ENCODE data around the gene FOXJ2.
"Not testable (repeated sequence)": the region's sequence is repeated elsewhere in the genome, so short reads cannot be mapped to it uniquely, and the experiment has no call there.

The FOXJ2 gene

DNA sequence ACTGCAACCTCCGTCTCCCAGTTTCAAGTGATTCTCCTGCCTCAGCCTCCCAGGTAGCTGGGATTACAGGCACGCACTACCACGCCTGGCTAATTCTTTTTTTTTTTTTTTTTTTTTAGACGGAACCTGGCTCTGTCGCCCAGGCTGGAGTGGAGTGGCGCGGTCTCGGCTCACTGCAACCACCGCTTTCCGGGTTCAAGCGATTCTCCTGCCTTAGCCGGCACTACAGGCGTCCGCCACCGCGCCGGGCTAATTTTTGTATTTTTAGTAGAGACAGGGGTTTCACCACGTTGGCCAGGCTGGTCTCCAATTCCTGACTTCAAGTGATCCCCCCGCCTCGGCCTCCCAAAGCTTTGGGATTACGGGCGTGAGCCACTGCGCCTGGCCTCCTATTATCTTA, 1.5 kb upstream of the FOXJ2 start:
- DNase-seq: not testable (repeated sequence)

- no peak for DNase-seq
Observed at GRCh38 chr12:8031872-8032241, 659 bp upstream of the FOXJ2 start.

GRCh38 chr12:8033153-8034044, 883 bp downstream of the FOXJ2 start:
- no peak for DNase-seq

DNA sequence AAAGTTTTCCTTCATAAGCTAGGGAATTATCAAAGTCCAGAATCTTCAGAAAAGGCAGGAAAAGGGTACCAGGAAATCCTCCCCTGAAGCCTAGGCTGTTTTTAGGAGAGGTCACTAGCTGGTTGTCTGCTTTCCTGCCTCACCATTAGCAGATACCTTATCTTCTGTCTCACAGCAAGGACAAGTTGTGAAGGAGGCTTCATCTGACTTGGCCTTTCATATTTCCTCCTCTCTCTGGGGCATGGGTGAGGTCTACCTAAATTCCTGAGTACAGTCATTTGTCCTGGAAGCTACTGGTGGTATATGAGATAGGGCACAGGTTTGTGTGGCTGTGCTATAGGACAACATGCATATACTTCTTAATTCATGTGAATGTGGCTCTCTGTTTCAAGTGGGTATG, 2.3 kb downstream of the FOXJ2 start:
- no peak for DNase-seq

DNA sequence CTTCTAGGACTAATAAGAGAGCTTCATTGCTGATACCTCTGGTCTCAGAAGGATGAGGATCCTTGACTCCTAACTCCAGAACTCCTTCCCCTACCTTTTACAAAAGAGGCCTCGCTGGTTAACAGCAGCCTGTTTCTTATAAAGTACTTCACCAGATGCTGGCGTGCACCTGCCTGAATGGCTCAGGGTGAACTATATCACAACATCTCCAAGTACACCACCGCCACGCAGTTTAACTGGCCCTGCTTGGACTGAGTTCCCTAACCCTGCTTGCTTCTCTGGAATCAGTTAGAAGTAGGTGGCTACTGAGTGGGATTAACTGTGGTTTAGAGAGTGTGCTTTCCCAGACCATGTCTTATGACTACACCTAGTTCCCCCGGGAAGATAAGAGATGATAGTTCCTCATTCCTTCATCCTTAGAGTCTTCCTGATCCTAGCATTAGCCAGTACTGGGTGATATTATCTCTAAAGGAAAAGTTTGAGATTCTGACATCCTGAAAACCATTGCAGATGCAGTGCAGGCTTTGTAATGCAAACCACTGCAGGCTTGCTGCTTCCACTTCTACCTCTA, 3.0 kb downstream of the FOXJ2 start:
- DNase-seq: no peak

- no peak for DNase-seq
Observed at GRCh38 chr12:8036346-8036745, 3.8 kb downstream of the FOXJ2 start.

DNA sequence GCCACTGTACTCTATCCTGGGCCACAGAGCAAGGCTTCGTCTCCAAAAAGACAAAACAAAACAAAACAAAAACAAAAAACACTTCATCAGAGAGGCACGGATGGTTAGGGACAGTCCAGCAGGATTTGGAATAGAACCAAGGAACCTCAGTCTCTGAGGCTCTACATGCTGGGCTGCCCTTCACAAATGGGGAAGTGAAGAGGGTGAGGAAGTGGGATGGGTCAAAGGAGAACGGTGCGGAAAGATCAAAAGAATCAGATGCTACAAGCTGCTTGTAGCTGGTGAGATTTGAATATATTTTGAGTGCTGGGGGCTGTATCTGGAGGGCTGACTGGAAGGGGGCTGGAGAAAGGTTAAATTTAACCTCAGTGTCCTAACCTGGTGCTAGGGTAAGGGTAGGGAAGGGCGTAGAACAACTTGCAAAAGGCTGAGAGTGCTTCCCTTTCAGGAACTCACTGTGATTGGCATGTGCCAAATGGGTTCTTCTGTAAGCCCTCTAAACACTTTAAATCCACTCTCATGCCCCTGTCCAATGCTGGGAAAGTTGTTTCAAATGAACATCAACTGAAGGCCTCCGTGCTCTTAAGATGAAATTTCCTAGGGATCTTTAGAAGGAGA, 4.6 kb downstream of the FOXJ2 start:
- no peak for DNase-seq

DNA sequence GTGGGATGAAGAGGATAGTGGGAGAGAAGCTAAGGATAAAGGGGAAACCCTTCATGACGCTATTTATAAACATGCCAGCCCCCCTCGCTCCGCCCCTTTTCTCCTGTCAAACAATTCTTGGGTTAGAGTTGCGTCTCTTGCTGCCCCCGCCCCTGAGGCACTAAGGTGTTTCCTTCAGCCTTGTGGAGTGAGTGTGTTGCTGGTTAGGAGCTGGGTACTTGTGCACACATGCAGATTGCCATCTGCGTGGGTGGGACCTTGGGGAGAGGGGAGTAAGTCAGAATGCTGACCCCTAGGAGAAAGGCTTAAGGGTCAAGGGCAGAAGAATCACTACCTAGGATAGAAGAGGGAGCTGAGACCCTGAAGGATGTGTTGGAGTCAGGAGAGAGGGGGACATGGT, 5.4 kb downstream of the FOXJ2 start:
- DNase-seq: no peak

- no peak for DNase-seq
Observed at GRCh38 chr12:8038659-8039114, 6.2 kb downstream of the FOXJ2 start.

GRCh38 chr12:8040791-8041190, 8.3 kb downstream of the FOXJ2 start:
- DNase-seq: no peak

GRCh38 chr12:8045952-8046944, 13.7 kb downstream of the FOXJ2 start:
- no peak for DNase-seq

- DNase-seq: no peak
Observed at GRCh38 chr12:8047842-8048241, 15.3 kb downstream of the FOXJ2 start.

DNA sequence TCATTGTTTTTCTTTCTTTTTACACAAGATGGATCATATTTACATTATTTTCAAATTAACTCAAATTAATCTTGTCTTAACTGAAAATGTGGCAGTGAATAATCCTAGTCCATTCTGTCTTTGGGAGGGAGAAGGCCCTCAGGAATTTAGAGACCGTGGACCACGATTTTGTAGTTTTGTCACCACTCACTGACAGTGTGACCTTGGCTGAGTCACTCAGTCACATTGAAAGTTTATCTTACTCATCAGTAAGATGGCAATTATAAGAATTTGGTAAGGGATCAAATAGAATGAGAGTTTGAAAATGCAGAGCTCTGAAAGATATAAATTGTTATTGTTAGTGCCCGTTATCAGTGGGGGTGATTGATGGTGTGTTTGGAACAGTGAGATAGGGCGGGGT, 16.4 kb downstream of the FOXJ2 start:
- DNase-seq: no peak

DNA sequence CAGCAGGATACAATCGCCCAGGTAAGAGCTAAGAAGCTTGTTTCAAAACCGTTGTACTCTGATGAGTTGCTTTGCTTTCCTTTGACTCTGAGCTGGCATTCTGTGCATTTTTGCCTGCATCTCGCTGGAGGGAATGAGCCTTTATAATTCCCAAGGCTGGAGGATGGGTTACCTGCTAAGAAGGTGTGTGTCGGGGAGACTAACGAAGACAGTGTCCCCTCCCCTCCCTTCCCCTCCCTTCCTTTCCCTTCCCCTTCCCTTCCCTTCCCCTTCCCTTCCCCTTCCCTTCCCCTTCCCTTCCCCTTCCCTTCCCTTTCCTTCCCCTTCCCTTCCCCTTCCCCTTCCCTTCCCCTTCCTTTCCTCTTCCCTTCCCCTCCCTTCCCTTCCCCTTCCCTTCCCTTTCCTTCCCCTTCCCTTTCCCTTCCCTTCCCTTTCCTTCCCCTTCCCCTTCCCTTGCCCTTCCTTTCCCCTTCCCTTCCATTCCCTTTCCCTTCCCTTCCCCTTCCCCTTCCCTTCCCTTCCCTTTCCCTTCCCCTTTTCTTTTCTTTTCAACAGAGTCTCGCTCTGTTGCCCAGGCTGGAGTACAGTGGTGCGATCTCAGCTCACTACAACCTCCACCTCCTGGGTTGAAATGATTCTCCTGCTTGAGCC, 18.2 kb downstream of the FOXJ2 start:
- DNase-seq: no peak

DNA sequence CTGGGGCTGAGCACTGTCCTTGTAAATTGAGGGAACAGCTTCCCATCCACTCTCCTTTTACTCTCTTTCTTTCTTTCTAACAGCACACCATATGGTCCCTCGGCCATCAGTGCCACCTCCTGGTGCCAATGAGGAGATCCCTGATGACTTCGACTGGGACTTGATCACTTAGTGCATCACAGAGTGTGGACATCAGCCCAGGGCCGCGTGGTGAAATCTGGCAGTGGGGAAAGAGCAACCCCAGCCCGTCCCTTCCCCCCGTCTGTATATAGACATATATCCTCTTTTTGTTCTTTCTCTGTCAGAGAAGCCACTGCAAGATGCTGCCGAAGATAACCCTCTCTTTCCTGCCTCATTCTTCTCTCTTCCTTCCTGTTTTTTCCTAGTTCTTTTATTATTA, 20.2 kb downstream of the FOXJ2 start:
- no peak for DNase-seq

GRCh38 chr12:8054816-8055215, 22.3 kb downstream of the FOXJ2 start:
- DNase-seq: no peak

- DNase-seq: no peak
Observed at GRCh38 chr12:8057306-8057705, 24.8 kb downstream of the FOXJ2 start.

DNA sequence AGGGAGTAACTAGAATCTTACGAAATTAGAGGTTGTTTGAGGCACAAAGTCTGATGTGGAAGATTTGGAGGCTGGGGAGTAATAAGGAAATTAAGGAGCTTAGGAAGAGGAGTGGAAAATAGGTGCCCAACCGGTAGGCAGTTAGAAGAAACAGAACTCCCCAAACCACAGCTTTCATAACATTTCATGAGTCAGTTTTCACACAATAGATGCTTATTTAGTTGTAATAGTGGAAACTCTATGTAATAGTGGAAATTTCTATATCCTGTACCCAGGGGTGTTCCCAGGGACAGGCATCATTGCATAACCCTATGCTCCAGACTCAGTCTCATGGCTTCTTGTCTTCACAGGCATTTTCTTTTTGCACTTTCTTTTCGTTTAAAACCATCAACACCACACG, 25.3 kb downstream of the FOXJ2 start:
- no peak for DNase-seq

- DNase-seq: no peak
Observed at GRCh38 chr12:8058506-8058905, 26.0 kb downstream of the FOXJ2 start.

DNA sequence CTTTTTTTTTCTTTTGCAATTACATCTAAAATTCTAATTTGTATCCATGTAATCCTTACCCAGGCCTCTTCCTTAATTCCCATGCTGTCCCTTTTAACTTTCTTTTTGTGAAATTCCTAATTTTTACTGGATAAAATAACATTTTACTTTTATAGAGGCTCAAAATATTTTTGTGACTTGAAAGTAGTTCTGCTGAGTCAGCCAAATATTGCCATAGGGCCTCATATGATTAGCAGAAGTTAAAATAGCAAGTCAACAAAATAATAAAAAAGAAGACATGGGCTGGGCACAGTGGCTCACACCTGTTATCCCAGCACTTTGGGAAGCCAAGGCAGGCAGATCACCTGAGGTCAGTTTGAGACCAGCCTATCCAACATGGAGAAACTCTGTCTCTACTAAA, 31.6 kb downstream of the FOXJ2 start:
- no peak for DNase-seq

- DNase-seq: no peak
Observed at GRCh38 chr12:8065991-8066594, 33.6 kb downstream of the FOXJ2 start, which contains the start of gene C3AR1. C3AR1 (minus strand) TSS chr12:8066359; CDS start chr12:8060185, 6,174 bp downstream.

GRCh38 chr12:8069582-8069981, 37.1 kb downstream of the FOXJ2 start:
- no peak for DNase-seq

All from NCI-H524 treated with DMSO at 0.1 percent for 48 hours (cell line).